NCI-H128 (cell line): ENCODE measurements around the gene PCNX2.

Source experiments
- DNase-seq: peaks from one replicate; lab custom pipeline; 2025; ENCODE audit not compliant: unreplicated experiment; lab: John Stamatoyannopoulos, UW

Gene PCNX2

GRCh38 chr1:232970508-232970907, 325.0 kb downstream of the PCNX2 start:
- no peak for DNase-seq

GRCh38 chr1:232969799-232970198, 325.7 kb downstream of the PCNX2 start:
- no peak for DNase-seq

DNA sequence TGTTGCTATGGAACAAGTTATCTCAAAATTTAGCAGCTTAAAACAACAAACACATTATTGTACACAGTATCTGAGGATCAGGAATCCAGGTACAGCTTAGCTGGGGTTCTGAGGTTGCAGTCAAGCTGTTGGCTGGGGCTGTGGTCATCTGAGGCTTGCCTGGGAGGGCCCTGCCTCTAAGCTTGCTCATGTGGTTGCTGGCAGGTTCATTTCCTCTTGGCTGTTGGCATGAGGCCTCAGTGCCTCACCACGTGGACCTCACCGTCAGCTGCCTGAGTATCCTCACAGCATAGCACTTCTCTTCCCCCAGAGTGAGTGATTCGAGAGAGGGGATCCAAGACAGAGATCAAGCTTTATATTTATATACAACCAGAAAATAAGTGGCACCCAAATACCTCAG, 326.6 kb downstream of the PCNX2 start:
- DNase-seq, result no peak

DNA sequence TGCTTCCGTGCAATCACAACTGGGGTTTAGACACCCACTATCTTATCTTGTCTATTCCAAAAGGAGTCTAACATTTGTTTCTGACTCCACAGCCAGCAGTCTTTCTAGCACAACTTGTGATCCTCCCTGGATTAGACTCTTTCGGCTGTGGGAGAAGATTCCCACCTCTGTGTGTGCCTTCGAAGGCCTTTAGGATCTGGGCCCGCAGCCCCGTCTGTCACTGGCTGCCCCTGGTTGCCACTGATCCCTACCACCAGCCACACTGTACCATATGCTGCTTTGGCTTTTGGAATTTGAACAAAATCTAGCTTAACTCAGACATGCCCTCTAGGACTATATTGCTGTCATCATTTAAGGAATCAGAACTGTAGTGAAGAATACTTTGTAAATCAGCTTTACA, 327.1 kb downstream of the PCNX2 start:
- DNase-seq, result no peak

- DNase-seq, result no peak
Observed at GRCh38 chr1:232966663-232967062, 328.9 kb downstream of the PCNX2 start.

DNA sequence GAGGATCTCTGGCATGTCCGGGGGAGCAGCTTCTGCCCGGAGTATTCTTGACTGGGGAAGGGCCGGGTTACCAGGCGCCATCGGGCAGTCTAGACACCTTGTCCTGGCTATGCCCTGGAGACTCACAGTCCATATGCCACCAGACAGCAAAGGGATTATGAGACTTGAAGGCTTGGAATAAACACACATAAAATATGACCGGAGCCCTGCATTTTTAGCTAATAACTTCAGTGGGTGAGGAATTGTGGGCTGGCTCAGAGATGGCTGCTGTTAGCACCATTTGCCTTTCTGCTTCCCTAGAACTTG, 329.7 kb downstream of the PCNX2 start:
- DNase-seq, result no peak

DNA sequence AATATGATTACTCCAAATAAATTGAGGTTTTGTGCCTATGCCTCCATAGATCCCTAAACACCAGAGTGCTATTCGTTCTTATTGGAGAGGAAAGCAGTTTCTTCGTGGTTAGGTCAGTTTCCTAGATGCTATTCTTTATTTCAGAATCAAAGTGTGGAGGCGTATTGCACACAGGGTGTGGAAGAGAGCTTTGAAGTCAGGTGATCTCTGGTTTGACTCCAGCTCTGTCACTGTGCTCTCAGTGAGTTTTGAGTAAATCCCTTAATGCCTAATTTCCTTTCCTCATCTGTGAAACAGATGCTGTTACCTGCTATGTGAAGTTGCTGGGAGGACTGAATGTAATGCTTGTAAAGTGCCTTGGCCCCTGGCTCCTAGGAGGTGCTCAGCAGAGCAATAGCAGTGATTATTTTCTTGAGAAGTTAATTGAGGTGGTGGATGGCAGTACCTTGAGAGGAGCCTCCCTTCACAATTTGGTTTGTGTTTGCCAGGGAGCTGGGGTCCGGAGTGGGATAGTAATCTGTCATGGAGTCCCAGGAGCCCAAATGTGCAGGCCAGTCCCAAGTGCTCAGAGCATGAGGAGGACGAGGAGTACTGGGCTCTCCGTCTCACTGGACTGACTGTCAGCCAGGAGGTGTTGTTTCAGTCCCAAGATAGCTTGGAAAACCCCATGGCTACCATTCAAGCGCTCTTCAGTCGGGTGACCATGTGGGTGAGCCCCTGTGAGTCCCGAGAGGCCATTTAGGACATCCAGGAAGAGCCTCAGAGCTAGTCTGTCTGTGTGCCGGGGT, 330.2 kb downstream of the PCNX2 start:
- no peak for DNase-seq

GRCh38 chr1:232964601-232965000, 330.9 kb downstream of the PCNX2 start:
- no peak for DNase-seq

DNA sequence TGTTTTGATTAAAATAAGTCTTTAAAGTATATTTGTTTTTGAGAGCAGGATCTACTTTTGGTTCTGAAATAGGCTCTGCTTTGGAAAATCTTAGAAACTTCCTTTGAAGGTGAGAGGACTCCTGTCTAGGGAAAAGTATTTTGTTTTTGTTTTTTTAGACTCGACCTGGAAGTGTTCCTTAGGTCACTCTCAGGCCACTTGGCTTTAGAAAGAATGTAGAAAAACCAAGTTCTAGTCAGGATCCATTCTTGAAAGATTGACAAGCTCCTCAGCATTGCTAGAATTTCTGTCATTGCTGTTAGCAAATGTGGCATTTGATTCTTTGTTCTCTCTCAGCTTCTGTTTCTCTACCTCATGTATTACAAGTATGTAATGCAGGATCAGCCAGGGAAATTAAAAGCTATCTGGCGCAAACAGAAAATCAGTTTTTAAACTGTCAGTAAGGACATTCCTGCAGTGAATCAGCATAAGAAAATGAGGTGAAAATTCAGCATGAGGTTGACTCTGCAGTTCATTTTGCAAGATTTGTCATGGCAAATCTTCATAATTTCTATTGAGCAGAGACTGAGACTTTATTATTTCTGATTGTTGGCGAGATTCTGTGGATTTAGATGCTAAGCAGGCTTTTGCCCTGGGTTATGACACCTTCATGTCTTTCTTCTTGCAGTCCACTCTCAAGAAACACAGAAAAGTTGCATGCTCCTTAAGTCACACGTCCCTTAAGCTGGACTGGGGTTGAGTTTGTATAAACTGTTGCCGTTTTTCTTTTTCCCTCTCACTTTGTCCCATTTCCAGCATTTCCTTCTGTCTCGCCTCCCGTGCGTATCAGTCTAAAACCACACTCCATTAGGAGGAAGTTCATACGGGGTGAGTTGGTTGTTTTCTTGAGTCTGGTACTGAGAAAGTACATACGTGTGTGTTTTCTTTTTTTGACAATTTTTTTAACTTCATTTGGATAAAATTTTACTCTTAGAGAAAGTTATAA, 332.5 kb downstream of the PCNX2 start:
- DNase-seq, result no peak

DNA sequence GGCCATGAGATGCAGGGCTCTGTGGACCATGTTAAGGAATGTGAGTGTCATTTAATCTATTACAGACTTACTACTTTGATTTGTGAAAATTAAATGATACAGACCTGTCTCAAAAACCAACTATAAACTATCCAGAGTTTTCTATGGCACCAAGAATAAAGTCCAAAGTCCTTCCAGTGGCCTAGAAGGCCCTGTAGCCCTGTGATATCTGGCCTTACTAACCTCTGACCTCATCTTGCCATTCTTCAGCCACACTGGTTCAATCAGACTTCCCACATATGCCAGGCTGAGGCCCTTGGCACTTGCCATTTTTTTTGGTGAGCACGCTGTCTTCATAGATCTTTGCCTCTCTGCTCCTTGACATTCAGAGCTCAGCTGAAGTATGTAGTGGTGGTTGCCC, 337.5 kb downstream of the PCNX2 start:
- DNase-seq, result no peak

DNA sequence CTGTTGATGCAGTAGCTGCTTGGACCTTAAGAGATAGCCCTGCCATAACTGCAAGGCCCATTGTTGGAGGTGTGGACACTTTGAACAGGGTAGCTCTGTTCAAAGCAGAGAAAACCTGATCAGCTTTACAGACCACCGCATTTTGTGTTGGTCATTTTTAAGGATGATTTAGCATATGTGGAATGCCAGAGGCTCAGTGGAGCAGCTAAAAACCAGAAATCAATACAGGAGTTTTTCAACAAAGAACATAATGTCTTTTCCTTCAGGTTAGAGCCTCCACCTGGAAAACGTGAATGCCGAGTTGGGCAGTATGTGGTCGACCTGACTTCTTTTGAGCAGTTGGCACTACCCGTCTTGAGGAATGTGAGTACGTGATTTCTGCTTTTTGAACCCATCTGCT, 339.4 kb downstream of the PCNX2 start:
- no peak for DNase-seq

GRCh38 chr1:232954594-232955365, 340.7 kb downstream of the PCNX2 start:
- no peak for DNase-seq

DNA sequence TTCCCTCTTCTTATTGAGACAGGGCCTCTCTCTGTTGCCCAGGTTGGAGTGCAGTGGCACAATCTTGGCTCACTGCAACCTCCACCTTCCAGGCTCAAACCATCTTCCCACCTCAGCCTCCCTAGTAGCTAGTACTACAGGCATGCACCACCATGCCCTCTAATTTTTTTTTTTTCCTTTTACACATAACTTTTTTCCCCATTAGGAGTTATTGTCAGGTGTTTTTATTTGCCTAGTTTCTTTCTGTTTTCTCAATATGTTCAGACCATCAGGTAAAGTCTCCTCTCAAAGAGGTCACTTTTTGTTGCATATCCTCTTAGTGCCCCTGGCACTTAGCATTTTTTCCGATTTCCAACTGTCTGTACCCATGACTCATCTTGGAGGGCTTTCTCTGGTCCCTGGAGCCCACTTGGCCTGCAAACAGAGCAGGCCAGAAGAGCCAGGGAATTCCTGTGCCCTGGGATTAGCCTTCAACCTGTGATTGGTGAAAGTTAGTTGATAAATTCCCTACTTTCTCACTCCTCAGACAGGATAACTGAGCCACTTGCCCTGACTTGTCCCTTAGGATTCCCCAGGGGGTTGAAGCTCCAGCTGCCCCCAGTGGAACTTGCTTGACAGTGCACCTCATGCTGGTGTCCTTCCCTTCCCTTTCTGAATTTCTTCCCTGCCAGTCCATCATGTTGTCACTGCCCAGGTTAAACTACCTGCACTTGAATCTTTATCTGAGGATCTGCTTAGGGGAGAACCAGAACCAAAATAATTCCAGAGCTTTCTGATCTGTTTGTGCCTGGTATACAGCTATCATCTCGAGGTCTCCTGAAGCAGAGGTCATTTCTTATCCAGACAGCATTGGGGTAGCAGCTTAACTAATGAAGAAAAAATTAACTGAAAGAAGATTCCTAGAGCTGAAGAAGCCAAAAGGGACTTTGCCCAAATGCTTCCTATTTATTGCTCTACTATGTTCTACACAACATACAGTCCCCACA, 342.7 kb downstream of the PCNX2 start:
- no peak for DNase-seq

DNA sequence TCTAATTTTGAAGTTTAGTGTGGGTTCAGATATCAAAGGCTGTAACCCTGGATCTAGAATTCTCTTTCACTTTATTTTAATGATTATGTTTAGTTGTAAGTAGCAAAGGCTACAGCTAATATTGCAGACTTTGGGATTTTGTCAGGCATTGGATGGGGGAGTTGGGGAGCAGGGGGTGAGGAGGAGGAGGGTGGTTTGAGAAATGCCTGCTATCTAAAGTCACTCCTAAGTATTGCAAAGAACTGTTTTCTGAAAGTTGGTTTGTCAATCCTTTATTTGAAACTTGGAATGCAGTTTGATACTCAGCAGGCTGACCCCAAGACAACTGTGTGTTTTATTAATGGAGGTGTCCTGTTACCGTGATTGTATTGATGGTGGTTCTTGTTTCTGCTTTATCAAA, 343.9 kb downstream of the PCNX2 start:
- DNase-seq, result no peak

- DNase-seq, result no peak
Observed at GRCh38 chr1:232951180-232951579, 344.3 kb downstream of the PCNX2 start.

GRCh38 chr1:232950197-232951176, 345.0 kb downstream of the PCNX2 start, which contains the start of gene NTPCR:
TSS of gene NTPCR (plus strand) at chr1:232950611. CDS start at chr1:232950711, 100 bp downstream.
- peak; percentile 93 for DNase-seq

DNA sequence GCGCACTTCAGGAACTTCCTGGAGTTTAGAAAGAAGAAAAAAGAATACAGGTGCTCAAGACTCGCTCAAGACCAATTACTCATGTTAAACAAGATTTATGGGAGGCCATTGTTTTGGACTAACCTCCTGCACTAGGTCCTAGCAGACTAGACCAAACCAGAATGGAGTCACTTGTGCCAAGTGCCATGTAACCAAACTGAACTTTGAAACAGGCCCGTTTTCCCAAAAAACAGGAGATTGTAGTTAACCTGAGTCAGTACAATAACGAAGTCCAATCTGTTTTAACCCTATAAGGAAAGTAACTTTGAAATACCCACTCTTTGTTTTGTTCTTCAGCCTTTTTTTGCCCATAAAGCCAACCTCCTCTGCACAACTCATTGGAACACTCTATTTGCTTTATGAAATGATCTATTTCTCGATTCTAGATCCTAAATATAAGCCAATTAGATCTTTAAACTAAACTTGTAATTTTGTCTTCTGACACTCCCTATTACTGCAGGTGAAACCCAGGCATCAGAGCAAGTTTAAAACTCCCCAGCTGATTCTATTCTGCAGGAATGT, 345.8 kb downstream of the PCNX2 start:
- no peak for DNase-seq

DNA sequence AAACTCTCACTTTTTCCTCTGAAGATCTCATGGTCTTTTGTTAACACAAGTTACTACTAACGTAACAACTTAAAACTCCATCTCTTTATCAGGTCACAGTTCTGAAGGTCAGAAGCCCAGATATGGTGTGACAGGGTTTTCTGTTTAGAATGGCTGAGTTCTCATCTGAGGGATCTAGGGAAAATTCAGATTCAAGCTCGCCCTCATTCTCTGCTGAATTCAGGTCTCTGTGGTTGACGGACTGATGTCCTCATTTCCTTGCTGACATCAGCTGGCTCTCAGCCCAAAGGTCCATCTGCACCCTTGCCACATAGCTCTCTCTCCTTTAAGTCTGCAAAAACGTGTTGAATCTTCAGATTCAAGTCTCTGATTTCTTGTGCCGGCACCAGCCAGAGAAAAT, 351.2 kb downstream of the PCNX2 start:
- no peak for DNase-seq
